Measurements from ENCODE around the gene CAMK2G. TPM values are rescaled to one million over a fixed set of nuclear protein-coding genes. Genes with fewer than 3 reads are reported as not detected.

Gene CAMK2G
- total RNA-seq, 1 experiment from 2014 or later, result 41.4 TPM

GRCh38 chr10:73855413-73855812 lies 18.9 kb downstream of the CAMK2G start:
- peaks cover 15% of the 10 kb centered on the region for H3K4me1 ChIP-seq (ENCODE audit: control insufficient read depth, insufficient read depth, low read length)
- in situ Hi-C loops (cut with HindIII; ENCODE audit: low pct_unique_long_range_greater_than_20kb, low sequenced_read_pairs) (no loop called here), intact Hi-C loops (cut with micrococcal nuclease; ENCODE audit: unreplicated experiment) (no loop called here)
- H3K36me3 ChIP-seq (ENCODE audit: control insufficient read depth, insufficient read depth, low read length), result peaks cover 5% of the 10 kb centered on the region; the same call in 1 of the 2 replicates
- H3K27me3 ChIP-seq (ENCODE audit: control insufficient read depth, insufficient read depth, low read length), result no peaks in the 10 kb centered on the region
- ChIA-PET CTCF (no interaction called here), POLR2A (no interaction called here)
- no peaks in the 10 kb centered on the region for H3K9me3 ChIP-seq (ENCODE audit: control insufficient read depth, insufficient read depth, low read depth, low read length)
- H3K27ac ChIP-seq (ENCODE audit: low read length), result no peak overlapping the region
- DNase-seq (ENCODE audit: low read depth, low spot score) (no peak), ATAC-seq (no peak)
- TF ChIP-seq SIN3A (IDR thresholded peaks at IDR 0.05; ENCODE audit: borderline replicate concordance, insufficient read depth, low read depth, low read length) (no peak), POLR2AphosphoS5 (IDR thresholded peaks at IDR 0.05; ENCODE audit: low read depth, low read length) (no peak), CTCF (IDR thresholded peaks at IDR 0.05) (no peak), REST (IDR thresholded peaks at IDR 0.05; ENCODE audit: insufficient read depth in 1 of 2, low read depth in 2 of 2, low read length in 1 of 2) (no peak), TCF7L2 (IDR thresholded peaks at IDR 0.05; ENCODE audit: low read depth, low read length) (no peak)
- no peak overlapping the region for H3K4me3 ChIP-seq (ENCODE audit: low read depth in 2 of 2, low read length in 2 of 2)
- no TSS peak for BruUV-seq (replicated peaks)

- no peak overlapping the region for H3K4me3 ChIP-seq (ENCODE audit: low read depth in 2 of 2, low read length in 2 of 2)
- ChIA-PET CTCF (no interaction called here), POLR2A (no interaction called here)
- no peaks in the 10 kb centered on the region for H3K27me3 ChIP-seq (ENCODE audit: control insufficient read depth, insufficient read depth, low read length)
- peaks cover 15% of the 10 kb centered on the region for H3K4me1 ChIP-seq (ENCODE audit: control insufficient read depth, insufficient read depth, low read length)
- 0 out of 2 replicates have a peak, but pooled peaks cover 2% of the 10 kb centered on the region for H3K36me3 ChIP-seq (ENCODE audit: control insufficient read depth, insufficient read depth, low read length)
- no peaks in the 10 kb centered on the region for H3K9me3 ChIP-seq (ENCODE audit: control insufficient read depth, insufficient read depth, low read depth, low read length)
- DNase-seq (ENCODE audit: low read depth, low spot score) (no peak), ATAC-seq (no peak)
- BruUV-seq (replicated peaks), result no TSS peak
- TF ChIP-seq REST (IDR thresholded peaks at IDR 0.05; ENCODE audit: insufficient read depth in 1 of 2, low read depth in 2 of 2, low read length in 1 of 2) (no peak), POLR2AphosphoS5 (IDR thresholded peaks at IDR 0.05; ENCODE audit: low read depth, low read length) (no peak), TCF7L2 (IDR thresholded peaks at IDR 0.05; ENCODE audit: low read depth, low read length) (no peak), SIN3A (IDR thresholded peaks at IDR 0.05; ENCODE audit: borderline replicate concordance, insufficient read depth, low read depth, low read length) (no peak), CTCF (IDR thresholded peaks at IDR 0.05) (no peak)
- in situ Hi-C loops (cut with HindIII; ENCODE audit: low pct_unique_long_range_greater_than_20kb, low sequenced_read_pairs) (no loop called here), intact Hi-C loops (cut with micrococcal nuclease; ENCODE audit: unreplicated experiment) (no loop called here)
- no peak overlapping the region for H3K27ac ChIP-seq (ENCODE audit: low read length)
Measured at GRCh38 chr10:73854310-73854709, 20.0 kb downstream of the CAMK2G start.

All from Panc1 (cell line).